Measurements from ENCODE around the gene OR1D2.
"Not testable (repeated sequence)": the region's sequence is repeated elsewhere in the genome, so short reads cannot be mapped to it uniquely, and the experiment has no call there.

The OR1D2 gene

DNA sequence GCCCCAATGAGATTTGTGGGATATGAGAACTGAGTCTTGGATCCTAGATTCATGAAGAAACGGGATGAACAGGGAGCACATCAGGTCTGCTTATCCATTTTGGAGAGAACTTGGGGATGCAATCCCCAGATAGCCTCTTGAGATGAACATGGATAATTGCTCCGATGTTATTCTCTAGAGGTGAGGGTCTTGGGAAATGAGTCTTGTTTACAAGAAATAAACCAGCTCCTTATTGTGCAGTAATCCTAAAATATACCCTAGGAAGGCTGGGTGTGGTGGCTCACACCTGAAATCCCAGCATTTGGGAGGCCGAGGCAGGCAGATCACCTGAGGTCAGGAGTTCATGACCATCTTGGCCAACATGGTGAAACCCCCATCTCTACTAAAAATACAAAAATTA is at the start of gene OR1D2:
Gene OR1D2 (minus strand): TSS at position 101 of the 400 bp plus-strand sequence. CDS start 11,426 bp downstream, outside the sequence.
- no peak for DNase-seq

GRCh38 chr17:3137494-3137893 is 33.3 kb upstream of the OR1D2 start:
- DNase-seq, result not testable (repeated sequence)

DNA sequence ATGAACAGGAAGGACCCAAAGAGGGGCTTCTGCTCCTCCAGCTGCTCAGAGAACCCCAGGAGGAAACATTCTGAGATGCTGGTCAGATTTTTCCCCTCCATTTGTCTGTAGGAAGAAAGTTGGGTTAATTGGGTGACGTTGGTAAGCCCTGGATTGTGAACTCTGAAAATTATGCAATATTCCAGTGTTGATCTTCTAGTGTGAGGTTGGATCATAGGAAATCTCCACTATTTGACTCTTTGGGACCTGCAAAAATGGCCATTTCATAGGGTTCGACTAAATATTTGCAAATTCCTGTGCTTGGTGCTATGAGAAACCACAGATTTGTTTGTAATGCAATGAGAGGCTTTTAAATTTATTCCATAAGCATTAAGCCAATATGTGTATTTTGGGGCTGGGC is 23.2 kb upstream of the OR1D2 start, which contains the start of gene OR1G1:
Gene OR1G1 (minus strand): TSS at position 101 of the 400 bp plus-strand sequence. CDS start 0 bp downstream, at position 101.
- DNase-seq, result no peak

GRCh38 chr17:3073850-3074249 is 30.4 kb downstream of the OR1D2 start:
- not testable (repeated sequence) for DNase-seq

- DNase-seq, result peak; percentile 74
Observed at GRCh38 chr17:3065192-3065591, 39.0 kb downstream of the OR1D2 start.

DNA sequence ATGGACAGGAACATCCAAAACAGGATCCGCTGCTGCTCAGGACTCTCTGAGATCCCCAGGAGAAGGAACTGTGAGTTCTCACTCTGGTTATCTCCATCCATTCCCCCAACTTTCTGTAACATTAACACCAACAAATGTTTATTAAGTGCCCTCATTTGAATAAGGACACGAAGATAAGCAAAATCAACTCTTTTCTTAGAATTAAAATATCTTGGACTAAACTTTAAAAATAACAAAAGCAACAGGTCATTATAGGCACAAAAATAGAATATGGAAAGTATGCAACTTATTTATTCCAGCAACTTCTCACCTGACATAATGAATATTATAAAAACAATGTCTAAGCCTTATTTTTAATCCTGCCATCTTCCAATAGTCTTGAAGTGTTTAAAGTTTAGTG is 40.7 kb downstream of the OR1D2 start, which contains the start of gene OR1D5:
Gene OR1D5 (minus strand): TSS at position 101 of the 400 bp plus-strand sequence. CDS start 0 bp downstream, at position 101.
- not testable (repeated sequence) for DNase-seq

DNA sequence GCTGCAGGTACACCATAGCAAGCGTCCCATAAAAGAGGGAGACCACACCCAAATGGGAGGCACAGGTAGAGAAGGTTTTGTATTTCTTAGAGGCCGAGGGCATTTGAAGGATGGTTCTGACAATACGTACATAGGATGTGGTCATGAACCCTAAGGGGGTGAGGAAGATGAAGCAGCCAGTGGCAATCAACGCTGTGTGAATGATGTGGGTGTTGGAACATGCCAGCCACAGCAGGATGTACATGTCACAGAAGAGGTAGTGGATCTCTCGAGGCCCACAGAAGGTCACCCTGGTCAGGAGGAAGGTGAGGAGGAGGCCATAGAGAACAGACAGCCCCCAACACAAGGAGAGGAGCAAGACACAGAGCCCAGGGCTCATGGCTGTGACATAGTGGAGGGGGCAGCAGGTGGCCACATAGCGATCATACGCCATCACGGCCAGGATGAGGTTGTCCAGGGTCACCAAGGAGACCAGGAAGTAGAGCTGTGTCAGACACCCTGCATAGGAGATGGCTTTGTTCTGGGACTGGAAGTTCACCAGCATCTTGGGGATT is 41.3 kb downstream of the OR1D2 start:
- not testable (repeated sequence) for DNase-seq

- not testable (repeated sequence) for DNase-seq
Observed at GRCh38 chr17:3054868-3055267, 49.4 kb downstream of the OR1D2 start.

GRCh38 chr17:3049705-3050295 is 54.4 kb downstream of the OR1D2 start:
- no peak for DNase-seq

DNA sequence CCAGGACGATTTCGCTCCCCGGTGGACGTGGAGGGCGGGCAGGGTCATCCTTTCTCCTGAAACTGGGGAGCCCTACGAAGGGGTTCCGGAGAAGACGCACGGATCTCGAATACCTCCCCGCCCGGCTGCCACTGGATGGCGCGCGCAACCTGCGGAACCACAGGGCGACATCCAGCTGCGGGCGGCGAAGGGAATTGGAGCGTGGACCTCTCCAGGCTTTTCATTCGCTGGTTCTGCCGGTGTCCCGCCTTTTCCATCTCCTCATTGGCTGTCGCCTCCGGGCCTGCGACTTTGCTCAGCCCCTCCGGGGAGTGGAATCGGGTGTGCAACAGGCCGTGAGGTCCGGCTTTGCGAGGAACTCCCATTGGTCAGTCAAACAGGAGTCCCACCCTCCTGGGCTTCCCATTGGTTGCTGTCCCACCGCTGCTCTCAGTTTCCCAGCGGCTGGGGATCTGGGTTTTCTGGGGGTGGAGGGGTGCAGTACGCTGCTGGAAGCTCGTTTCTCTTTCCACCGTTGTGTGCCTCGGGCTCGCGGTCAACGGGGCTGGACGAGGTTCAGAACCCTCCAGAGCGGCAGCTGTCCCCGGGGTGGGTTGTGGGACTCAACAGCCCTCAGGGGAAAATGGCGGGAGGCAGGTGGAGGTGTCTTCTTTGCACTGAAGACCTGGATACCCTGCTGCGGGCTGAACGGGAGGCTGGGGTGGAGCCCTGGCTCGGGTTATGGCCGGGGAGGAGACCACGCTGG is 55.3 kb downstream of the OR1D2 start:
- DNase-seq, result peak; percentile 99

DNA sequence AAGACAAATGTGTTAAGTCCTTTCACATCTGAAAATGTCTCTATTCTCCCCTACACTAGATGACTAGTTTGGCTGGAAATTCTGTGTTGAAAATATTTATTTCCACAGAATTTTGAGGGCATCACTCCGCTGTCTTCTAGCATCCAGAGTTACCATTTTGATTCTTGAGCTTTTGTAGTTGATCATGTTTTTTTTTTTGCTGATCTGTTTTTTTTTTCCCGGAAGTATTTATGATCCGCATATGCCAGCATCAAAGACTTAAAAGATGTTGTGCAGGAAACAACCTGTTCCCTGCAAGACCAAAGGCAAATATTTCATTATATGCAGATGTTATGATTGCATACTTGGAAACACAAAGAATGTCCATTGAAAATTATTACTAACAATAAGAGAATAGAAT is 57.5 kb downstream of the OR1D2 start:
- no peak for DNase-seq

DNA sequence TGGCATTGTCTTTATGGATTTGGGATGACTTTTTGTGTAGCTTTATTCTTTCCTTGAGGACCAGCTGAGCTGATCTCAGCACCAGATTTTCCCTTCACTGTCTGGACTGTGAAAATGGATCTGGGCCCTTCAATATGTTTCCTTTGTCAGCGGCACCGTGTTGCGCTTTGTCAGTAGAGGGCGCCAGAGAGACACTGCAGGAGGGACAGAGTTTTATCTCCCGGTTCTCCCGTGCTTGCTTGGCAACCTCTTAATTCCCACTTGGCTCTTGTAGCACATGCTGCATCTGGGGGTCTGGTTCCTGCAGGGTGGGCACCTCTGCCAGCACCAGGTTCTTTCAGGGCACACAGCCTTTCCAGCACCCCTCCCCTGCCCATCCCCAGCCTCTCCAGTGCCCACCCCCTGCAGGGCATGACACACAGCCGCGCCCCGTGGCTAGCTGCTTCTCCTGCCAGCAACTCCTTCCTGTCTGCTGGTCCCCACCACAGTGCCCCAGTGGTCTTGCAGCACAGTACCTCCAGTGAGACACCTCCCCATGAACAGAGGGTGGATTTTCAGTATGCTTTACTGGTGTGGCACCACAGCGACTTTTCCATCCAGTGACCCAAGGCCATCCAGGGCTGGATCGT is 60.4 kb downstream of the OR1D2 start:
- peak; percentile 69 for DNase-seq

GRCh38 chr17:3040882-3041281 is 63.3 kb downstream of the OR1D2 start:
- DNase-seq, result no peak

- DNase-seq, result peak; percentile 77
Observed at GRCh38 chr17:3039736-3040135, 64.5 kb downstream of the OR1D2 start.

DNA sequence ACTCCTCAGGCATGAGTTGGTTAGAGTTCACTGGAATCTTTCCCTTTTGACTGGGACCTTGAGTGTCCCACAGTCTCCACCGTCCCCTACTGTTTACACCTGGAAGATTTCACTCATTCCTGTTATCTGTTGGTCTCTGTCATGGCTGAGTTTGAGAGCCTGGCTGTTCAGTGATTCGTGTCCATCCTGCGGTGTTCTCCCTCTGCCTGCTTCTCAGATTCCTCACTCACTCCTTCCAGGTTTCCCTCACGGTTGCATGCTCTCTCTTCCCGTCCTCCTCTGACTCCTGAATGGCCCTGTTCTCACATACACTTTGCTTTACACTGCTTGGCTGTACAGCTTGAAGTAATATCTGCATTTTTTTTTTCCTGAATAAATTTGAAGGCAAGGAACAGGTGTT is 65.3 kb downstream of the OR1D2 start:
- no peak for DNase-seq
